NCI-H526 treated with DMSO at 0.1 percent for 48 hours (cell line): ENCODE results near the gene IFT52.

Experiments
- DNase-seq: peaks from one replicate; lab custom pipeline; 2025; lab: John Stamatoyannopoulos, UW

Gene IFT52, protein sequence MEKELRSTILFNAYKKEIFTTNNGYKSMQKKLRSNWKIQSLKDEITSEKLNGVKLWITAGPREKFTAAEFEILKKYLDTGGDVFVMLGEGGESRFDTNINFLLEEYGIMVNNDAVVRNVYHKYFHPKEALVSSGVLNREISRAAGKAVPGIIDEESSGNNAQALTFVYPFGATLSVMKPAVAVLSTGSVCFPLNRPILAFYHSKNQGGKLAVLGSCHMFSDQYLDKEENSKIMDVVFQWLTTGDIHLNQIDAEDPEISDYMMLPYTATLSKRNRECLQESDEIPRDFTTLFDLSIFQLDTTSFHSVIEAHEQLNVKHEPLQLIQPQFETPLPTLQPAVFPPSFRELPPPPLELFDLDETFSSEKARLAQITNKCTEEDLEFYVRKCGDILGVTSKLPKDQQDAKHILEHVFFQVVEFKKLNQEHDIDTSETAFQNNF

DNA sequence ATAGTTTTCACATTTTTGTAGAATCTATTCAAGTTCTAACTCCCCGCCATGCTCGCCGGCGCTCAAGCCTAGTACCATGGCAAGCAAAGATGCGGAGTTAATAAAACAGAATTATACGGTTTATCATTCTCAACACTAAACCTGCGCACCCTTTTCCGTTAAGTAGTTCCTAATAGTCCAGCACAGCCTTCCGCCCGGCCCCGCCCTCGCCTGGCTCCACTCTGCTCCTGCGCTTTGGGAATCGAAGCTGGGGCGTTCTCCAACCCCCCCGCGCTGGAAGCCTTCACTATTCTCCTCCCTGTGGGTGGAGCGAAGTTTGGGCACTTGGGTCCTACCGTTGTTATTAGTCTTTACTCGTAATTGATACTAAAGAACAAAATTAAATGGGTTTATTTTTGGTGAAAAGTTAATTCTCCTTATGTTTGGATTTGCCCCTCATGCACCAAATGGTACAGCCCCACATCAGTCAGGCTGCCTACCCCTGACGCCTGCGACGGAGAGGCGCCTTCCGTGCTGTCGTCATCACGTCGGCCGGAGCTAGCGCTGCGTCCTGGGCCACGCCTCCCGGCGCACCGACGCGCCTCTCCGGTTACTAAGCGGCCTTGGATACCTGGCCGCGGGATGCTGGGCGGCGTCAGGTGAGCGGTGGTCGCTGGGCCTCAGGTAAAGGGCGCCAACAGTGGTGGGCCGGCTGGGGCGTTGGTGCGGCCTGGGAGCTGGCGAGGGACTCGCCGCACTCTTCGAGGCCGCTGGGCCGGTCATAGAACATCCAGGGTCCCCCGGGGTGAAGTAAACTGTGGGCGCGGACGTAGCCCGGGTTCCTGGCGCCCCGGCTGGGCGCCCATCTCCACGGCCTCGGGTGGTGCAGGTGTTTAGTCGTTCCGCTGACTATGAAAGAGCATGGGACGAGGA lies at the start of gene IFT52:
Gene IFT52, plus strand, starts transcription at position 546 of the 912 bp plus-strand sequence. CDS start 3,762 bp downstream, outside the sequence.
- peak; percentile 94 for DNase-seq

DNA sequence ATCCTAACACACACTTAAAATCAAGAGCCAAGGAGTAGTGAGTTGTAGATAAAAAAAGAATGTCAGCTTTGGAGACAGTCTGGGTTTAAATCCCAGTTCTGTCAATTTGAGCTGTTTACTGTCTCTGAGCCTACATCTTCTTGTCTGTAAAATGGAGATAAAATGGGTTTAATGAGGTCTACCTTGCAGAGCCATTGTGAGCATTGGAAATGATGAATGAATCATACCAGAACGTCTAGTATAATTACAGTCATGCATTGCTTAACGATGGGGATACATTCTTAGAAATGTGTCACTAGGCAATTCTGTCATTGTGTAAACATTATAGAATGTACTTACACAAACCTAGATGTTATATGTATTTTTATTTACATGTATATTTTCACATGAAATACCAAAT lies 49.5 kb upstream of the IFT52 start:
- DNase-seq, result no peak

DNA sequence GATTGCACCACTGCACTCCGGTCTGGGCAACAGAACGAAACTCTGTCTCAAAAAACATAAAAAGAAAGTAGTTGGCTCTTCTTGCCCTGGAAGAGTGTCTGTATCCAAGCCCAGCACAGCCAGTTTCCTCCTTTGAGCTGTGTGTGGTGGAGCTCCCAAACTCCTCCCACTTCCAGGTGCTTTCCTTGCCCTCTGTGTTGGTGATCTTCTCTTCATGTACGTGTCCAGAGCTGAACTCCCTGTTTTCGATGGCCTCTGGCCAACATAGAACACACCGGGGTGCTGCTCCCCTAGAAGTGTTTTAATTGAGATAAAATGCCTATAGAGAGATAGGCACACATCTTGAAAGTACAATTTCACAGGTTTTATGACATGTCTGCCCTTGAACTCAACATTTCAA lies 48.6 kb upstream of the IFT52 start:
- DNase-seq, result no peak

DNA sequence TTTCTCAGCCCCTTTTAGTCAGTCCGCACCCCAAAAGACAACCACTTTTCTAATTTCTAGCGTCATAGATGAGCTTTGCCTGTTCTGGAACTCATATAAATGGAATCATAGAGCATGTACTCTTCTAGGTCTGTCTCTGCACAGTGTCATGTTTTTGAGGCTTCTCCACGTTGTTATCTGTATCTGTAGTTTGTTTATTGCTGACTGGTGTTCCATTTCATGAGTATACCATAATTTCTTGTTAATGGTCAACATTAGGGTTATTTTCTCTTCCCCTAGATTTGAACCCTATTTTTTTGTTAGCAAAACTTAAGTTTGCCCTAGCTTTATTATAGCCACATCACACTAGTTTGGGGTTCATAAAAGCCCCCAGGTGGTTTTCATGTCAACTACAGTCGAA lies 48.1 kb upstream of the IFT52 start:
- DNase-seq, result no peak

DNA sequence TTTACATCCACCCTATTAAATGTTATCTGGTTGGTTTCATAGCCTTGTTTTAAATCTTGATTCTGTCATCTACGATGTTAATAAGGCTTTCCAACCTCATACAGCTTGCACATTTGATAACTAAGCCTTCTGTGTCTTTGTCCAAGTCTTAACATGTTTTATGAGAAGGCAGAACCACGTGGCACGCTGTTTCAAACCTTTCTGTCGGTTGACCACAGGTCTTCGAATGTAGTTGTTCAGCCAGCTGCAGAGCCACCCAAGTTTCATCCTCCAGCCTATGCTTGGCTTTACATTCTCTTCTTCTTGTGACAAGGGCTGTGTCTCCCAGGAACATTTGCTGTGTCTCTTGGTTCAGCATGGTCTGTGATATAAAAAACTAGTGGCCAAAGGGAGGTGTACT lies 47.6 kb upstream of the IFT52 start:
- DNase-seq, result no peak

DNA sequence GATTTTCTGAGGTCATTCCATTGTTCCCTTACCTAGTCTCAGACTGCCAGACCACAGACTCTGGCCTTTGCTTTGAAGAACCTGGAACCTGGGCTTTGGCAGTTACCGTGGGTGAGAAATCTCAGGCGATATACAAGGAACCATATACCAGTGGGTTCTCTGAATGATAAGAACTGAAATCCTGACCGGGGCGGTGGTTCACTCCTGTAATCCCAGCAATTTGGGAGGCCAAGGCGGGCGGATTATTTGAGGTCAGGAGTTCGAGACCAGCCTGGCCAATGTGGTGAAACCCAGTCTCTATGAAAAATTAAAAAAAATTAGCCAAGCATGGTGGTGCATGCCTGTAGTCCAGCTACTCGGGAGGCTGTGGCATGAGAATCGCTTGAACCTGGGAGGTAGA lies 46.2 kb upstream of the IFT52 start:
- DNase-seq, result no peak

DNA sequence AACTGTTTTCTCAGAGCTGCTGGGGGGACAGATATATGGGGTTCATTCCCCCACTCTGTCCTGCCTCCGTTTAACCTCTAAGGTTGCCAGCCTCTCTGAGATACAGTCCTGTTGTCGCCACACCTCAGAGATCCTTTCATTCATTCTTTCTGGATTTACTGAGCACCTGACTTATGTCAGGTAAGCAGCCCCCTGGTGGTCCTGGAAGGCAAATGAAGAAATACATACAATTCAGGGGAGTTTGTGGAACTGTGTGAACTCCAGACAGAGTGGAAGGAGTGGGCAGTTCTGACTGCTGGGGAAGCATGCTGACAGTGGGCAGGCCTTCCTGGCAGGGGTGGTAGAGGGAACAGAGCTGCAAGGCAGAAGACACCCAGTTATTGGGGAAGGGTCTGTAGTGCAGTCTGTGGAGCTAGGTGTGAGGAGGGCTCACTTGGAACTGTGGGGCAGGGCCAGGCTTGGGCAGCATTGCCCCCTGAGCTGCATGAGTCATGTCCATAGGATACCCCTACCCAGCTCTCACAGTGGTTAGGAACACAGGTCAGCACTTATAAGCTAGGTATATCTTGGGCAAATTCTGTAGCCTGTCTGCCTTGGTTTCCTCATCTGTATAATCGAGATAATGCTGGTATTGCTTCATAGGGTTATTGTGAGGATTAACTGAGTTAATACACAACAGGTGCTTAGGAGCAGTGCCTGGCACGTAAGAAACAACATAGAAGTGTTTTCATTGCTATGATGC lies 44.7 kb upstream of the IFT52 start:
- DNase-seq, result no peak

DNA sequence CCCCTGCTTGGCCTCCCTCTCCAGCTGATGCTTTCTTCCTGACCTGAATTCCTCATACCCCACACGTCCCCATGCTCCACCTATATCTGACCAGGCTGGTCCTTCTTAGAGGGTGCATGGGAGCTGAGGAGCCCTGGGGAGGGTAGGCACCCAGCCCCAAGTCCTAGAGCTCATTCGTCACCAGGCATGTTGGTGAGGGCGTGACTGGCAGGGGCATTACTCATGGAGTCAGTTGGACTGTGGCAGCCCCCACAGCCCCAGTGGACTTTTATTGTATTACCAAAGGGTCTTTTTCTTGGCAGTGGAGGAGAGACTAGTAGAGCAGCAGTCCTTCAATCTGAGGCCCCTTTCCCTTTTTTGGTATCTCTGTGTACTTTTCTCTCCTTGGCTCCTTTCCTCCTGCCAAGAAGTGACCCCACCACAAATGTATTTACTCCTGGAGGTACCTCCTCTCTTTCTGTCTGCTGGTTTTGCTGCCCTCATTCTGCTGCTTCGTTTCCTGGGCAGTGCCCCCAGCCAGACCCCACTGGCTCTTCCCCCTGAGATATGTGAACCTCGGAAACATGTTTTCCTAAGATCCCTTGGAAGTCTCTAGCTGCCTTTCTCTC lies 42.4 kb upstream of the IFT52 start:
- no peak for DNase-seq

DNA sequence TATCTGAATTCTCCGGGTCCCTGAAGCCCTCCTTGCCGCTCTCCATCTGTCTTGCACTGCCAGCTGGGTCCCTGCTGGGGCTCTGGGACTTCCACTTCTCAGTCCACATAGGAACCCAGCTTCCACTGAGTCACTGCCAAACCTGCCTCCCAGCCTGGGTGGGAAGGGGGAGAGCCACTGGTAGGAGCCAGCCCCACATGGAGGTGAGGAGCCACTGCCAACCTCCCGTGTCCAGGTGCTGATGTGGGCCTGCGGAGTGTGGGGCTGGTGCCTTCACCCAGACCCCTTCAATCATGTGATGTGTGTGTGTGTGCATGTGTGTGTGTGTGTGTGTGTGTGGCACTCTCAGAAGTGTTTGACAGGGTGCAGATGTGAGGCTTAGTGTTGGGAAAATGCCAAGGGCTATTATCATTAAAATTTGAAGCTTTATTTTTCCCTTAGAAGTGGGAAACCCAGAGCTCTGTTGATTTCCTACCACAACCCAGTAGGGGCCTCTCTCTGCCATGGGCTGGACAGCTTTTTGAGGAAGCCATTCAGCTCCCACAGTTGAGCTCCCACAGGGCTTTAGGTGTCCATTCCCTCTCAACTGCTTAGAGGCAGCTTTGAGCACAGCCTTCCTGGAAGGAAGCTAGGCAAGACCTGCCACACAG lies 41.2 kb upstream of the IFT52 start:
- no peak for DNase-seq

DNA sequence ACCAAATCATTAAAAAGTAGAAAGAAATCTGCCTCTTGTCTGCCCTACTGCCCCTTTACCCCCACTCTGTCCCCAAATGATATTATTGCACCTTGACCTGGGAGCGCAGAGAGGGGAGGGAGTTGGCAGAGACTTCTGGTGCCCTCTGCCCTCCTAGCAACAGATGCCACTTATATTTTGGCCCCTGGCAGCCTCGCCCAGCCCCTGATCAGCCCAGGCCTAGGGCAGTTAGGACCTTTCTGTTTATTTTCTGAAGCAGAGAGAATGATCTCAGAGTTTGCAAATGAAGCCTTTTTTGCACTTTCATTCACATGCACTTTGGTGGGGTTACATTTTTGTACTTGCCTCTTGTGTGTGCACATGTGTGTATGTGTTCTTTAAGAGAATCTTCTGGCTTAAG lies 40.3 kb upstream of the IFT52 start:
- DNase-seq, result no peak

DNA sequence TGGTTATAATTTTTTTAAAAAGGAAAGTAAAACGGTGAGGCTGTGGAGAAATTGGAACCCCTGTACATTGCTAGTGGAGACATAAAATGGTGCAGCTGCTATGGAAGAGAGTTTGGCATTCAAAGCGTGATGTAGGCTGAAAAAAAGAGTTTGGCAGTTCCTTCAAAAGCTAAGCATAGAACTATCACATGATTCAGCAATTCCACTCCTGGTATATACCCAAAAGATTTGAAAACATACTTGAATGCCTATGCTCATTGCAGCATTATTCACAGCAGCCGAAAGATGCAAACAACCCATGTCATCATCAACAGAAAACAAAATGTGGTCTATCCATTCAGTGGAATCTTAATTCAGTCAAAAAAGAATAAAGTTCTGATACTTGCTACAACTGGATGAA lies 36.4 kb upstream of the IFT52 start:
- no peak for DNase-seq

DNA sequence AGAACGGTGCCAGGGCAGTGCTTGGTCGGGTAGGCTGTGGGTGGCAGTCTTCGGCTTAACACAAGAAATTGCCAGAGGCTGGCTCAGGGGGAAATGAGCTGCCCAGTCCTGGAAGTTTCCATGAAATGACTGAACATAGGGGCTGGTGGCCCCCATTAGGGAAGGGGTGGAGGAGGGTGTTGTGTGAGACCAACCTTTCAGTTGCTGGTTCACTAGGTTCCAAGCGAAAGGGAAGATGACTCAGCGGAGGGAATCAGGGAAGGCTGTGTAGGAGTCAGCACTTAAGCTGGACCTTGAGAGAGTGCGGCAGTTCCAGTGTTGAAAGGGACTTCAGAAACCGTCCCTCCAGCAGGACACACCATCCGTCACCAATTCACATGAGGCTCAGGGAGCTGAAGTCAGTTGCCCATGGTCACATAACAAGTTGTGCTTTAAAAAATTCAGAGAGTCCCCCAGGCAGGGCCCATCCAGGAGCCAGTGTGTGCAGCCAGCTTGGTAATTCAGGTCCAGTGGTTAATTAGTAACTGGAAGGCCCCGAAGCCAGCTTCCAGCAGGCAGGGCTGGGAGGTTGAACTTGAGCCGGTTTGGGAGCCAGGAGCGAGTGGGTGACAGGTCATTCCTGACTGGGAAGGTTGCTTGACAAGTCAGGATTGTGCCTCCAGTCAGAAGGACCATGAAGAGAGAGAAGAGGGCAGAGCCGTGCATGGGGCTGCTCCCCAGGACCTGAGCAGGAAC lies 32.2 kb upstream of the IFT52 start, which contains the start of gene SGK2:
Gene SGK2, plus strand, starts transcription at position 616 of the 735 bp plus-strand sequence. CDS start 7,469 bp downstream, outside the sequence.
- DNase-seq, result peak; percentile 18

DNA sequence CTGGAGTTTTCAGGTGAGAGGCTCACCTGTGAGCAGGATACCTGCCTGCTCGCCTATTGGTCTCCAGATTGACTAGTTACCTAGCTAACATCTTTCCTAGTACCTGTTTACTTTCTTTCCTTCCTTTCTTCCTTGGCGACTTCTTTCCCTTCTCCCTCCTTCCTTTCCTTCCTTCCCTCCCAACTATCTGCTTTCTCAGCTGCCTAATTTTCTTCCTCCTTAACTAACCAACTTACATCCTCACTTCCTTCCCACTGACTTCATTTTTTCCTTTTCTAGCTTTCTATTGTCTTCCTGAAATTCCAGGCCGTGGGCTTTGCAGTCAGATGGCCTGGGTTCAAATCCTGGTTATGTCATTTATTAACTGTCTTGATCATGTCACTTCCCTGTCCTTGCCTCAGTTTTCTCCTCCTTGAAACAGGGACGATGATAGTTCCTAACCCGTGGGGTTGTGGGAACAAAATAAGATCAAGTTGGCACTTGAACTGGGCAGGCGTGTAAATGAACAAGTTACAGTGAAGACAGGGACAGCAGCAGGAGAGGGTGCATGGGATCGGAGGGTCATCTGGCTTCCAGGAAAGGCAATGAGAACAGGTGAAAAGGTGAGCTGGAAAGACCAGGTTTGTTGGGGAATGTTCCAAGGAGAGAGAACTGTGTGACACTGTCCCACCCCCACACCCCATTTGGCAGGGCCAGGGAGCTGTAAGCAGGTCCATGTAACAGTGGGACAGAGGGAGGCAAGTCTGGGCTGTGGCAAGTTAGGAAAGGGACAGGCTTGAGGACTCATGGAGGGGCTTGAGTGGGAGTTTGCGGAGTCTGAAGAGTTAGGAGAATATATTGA lies 31.4 kb upstream of the IFT52 start:
- no peak for DNase-seq

DNA sequence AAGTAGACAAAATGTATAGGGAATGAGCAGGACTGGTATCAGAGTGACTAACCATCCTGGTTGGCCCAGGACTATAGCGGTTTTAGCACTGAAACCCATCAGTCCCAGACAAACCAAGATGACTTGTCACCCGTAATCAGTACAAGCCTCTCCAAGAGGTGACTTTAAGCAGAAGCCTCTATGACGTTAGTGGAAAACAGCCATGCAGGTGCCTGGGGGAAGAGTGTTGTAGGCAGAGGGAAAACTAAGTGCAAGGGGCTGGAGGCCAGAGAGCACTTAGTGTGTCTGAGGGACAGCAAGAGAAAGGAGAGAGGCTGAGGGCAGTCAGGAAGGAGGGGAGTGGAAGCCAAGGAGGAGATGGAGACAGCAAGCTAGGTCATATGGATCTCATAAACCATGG lies 29.8 kb upstream of the IFT52 start:
- no peak for DNase-seq

DNA sequence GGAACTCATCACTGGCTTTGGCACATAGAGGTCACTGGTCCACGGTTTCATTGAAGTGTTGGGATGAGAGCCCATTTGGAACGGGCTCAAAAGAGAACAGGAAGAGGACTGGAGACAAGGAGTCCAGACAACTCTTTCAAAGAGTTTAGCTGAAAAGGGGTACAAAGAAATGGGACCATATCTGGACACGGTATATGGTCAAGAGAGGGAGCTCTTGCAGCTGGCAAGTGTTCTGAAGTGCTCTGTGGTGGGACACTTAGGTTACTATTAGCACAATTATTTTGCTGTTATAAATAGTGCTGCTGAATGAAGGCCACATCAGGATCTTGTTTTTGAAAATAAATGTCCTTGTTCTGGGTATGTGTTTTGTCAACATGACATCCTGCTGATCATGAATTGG lies 27.3 kb upstream of the IFT52 start:
- no peak for DNase-seq

DNA sequence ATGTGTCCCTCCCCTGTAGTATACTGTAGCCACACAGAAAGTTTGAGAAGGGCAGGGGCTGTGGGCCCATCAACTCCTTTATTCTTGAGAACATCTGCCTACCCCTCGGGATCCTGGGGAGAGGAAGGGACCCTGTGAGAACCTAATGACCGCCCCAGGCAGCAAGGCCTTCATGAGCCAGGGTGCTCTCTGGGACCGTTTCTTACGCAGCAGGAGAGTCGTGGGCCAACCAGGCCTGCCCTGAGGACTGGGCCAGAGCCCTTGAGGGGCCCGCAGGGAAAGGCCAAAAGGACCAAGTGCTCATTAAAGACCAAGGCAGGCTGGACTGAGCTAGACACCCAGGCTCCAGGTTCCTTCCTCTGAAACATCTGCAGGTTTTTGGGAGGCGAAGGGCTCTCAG lies 26.7 kb upstream of the IFT52 start:
- DNase-seq, result no peak

DNA sequence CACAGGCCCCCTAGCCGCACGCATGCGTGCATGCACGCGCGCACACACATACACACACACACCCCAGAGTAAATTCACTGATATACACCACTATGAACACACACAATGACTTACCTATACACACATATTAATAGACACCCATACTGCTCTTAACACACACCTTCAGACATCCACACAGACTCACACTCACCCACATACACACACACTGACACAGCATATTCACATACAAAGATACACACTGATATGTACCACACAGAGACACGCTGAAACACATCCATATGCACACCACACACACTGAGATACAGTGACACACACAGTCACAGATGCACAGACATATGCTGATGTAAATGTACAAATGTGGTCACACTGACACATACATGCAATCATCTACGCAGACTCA lies 26.3 kb upstream of the IFT52 start:
- DNase-seq, result no peak

DNA sequence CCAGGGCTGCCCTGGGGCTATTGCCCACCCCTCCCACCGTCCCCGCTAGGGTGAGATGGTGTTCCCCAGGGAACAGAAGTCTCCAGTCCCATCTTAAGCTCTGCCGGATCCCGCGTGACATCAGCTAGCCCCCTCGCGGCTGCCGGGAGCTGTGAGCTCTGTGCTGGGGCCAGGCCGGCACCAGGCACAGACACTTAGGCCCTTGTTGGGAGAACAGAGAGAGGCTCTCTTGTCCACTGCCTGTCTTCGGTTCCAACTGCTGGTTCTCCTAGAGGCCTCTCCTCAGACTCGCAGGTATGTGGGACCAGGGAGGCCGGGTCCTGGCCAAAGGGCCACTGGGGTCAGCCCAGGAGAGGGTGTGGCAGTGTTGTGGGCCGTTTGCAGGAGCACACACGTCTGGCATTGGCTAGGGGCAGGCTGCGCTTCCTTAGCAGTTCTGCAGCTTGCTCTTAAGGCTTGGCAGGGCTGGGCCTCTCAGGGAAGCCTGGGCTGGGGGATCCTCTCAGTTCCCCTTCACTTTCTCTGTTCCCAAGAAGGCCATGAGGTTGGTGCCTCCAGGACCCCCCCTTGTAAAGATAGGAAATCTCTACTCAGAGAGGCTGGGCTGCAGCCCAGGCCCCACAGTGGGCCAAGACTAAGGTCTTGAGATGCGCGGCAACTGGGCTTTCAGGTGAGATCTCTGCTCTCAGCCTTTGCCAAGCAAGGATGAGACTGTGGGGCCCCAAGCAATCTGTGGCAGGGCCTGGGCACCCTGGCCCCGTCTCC lies 25.6 kb upstream of the IFT52 start:
- DNase-seq, result no peak

DNA sequence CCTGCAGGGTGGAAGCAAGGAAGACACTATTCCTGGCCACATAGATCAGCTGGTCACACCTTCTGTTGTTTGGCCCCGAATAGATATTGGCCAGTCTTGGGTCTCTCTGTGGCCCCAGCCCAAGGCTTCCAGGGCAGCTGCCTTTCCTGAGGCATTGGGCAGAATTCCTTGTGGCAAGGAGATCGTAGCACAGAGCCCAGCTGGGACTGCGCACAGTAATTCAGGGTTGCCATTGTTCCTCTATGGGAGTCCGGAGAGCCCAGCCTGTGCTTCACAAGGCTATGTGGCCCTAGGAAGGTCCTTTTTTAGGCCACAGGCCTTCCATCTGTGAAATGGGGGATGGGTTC lies 25.0 kb upstream of the IFT52 start:
- DNase-seq, result no peak
